ENCODE measurements around the gene RAB3GAP1. TPM values are rescaled to one million over a fixed set of nuclear protein-coding genes. Genes with fewer than 3 reads are reported as not detected.

RAB3GAP1 gene
- total RNA-seq, 1 experiment from 2014 or later, result 63.4 TPM

GRCh38 chr2:135055182-135055786 lies 3.2 kb downstream of the RAB3GAP1 start:
- intact Hi-C loops (cut with micrococcal nuclease), result loop anchor here (10.0 kb wide), 2 partner anchors 70 to 110 kb away; no protein-coding TSS in a partner anchor
- no TSS peak for BruUV-seq (replicated peaks)
- ChIA-PET CTCF (interaction anchor here (0.5 to 1.2 kb wide), 4 partner anchors 17 to 547 kb away, joined by 3 to 6 read pairs (median 3); no protein-coding TSS in a partner anchor), POLR2A (interaction anchor here (0.9 to 2.3 kb wide), 4 partner anchors 9 to 687 kb away, joined by 3 to 8 read pairs (median 6); no protein-coding TSS in a partner anchor)
- Mint-ChIP-seq H3K4me3 (ENCODE audit: unreplicated experiment) (peak overlapping the region; percentile 95), H3K27ac (ENCODE audit: low read depth, unreplicated experiment) (peak overlapping the region; percentile 57), H3K4me1 (ENCODE audit: insufficient read depth, unreplicated experiment) (peaks cover 26% of the 10 kb centered on the region), H3K27me3 (ENCODE audit: insufficient read depth, unreplicated experiment) (no peaks in the 10 kb centered on the region), H3K9me3 (ENCODE audit: unreplicated experiment) (no peaks in the 10 kb centered on the region), H3K36me3 (ENCODE audit: insufficient read depth, unreplicated experiment) (peaks cover 19% of the 10 kb centered on the region)
- no peak for TF ChIP-seq CTCF (IDR thresholded peaks at IDR 0.05; ENCODE audit: unreplicated experiment)
- peak; percentile 22 for DNase-seq (ENCODE audit: unreplicated experiment)

- Mint-ChIP-seq H3K27me3 (ENCODE audit: insufficient read depth, unreplicated experiment) (no peaks in the 10 kb centered on the region), H3K4me1 (ENCODE audit: insufficient read depth, unreplicated experiment) (peaks cover 26% of the 10 kb centered on the region), H3K27ac (ENCODE audit: low read depth, unreplicated experiment) (peak overlapping the region; percentile 31), H3K9me3 (ENCODE audit: unreplicated experiment) (no peaks in the 10 kb centered on the region), H3K36me3 (ENCODE audit: insufficient read depth, unreplicated experiment) (peaks cover 32% of the 10 kb centered on the region), H3K4me3 (ENCODE audit: unreplicated experiment) (no peak overlapping the region)
- no TSS peak for BruUV-seq (replicated peaks)
- POLR2A ChIA-PET, result interaction anchor here (0.6 to 1.5 kb wide), 2 partner anchors 10 to 13 kb away, joined by 4 to 5 read pairs; no protein-coding TSS in a partner anchor
- no peak for TF ChIP-seq CTCF (IDR thresholded peaks at IDR 0.05; ENCODE audit: unreplicated experiment)
- DNase-seq (ENCODE audit: unreplicated experiment), result peak; percentile 10
- intact Hi-C loops (cut with micrococcal nuclease), result loop anchor here (10.0 kb wide), 2 partner anchors 68 to 108 kb away; no protein-coding TSS in a partner anchor
- CTCF ChIA-PET, result no interaction called here
These were observed 4.7 kb downstream of the RAB3GAP1 start for GRCh38 chr2:135056790-135057189.

DNA sequence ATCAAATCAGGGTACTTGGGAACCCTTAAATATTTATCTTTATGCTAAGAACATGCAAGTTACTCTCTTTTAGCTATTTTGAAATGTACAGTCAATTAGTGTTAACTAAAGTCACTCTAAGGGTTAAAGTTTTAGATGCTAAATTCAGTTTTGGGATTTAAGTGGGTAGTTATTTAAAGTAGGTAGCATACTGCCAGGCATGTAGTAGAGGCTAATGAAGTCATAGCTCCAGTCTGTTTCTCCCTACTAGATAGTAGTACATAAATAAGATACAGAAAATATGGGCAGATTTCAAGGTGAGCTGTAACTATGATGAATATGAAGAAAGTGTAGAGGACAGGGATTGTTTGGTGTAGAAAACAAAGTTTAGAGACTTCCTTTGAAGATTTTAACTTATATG lies 7.5 kb downstream of the RAB3GAP1 start:
- peaks cover 53% of the 10 kb centered on the region for H3K36me3 Mint-ChIP-seq (ENCODE audit: insufficient read depth, unreplicated experiment)
- ChIA-PET POLR2A (no interaction called here), CTCF (interaction anchor here (0.7 kb wide), 1 partner anchor 98 kb away, joined by 3 read pairs; no protein-coding TSS in a partner anchor)
- H3K4me3 Mint-ChIP-seq (ENCODE audit: unreplicated experiment), result no peak overlapping the region
- no peak for DNase-seq (ENCODE audit: unreplicated experiment)
- peaks cover 16% of the 10 kb centered on the region for H3K4me1 Mint-ChIP-seq (ENCODE audit: insufficient read depth, unreplicated experiment)
- no peaks in the 10 kb centered on the region for H3K27me3 Mint-ChIP-seq (ENCODE audit: insufficient read depth, unreplicated experiment)
- intact Hi-C loops (cut with micrococcal nuclease), result loop anchor here (10.0 kb wide), 2 partner anchors 65 to 105 kb away; no protein-coding TSS in a partner anchor
- BruUV-seq (replicated peaks), result no TSS peak
- no peak for TF ChIP-seq CTCF (IDR thresholded peaks at IDR 0.05; ENCODE audit: unreplicated experiment)
- no peak overlapping the region for H3K27ac Mint-ChIP-seq (ENCODE audit: low read depth, unreplicated experiment)
- no peaks in the 10 kb centered on the region for H3K9me3 Mint-ChIP-seq (ENCODE audit: unreplicated experiment)

- Mint-ChIP-seq H3K4me1 (ENCODE audit: insufficient read depth, unreplicated experiment) (peaks cover 16% of the 10 kb centered on the region), H3K27me3 (ENCODE audit: insufficient read depth, unreplicated experiment) (no peaks in the 10 kb centered on the region), H3K27ac (ENCODE audit: low read depth, unreplicated experiment) (no peak overlapping the region), H3K9me3 (ENCODE audit: unreplicated experiment) (no peaks in the 10 kb centered on the region), H3K36me3 (ENCODE audit: insufficient read depth, unreplicated experiment) (peaks cover 51% of the 10 kb centered on the region), H3K4me3 (ENCODE audit: unreplicated experiment) (no peak overlapping the region)
- intact Hi-C loops (cut with micrococcal nuclease), result no loop called here
- BruUV-seq (replicated peaks), result no TSS peak
- ChIA-PET CTCF (no interaction called here), POLR2A (interaction anchor here (0.7 to 1.8 kb wide), 2 partner anchors 8 to 28 kb away, joined by 3 to 8 read pairs; no protein-coding TSS in a partner anchor)
- DNase-seq (ENCODE audit: unreplicated experiment), result no peak
- no peak for TF ChIP-seq CTCF (IDR thresholded peaks at IDR 0.05; ENCODE audit: unreplicated experiment)
These were observed 11.1 kb downstream of the RAB3GAP1 start for GRCh38 chr2:135063210-135063609.
